ENCODE data around the gene RNF144B. TPM values are rescaled to one million over a fixed set of nuclear protein-coding genes. Genes with fewer than 3 reads are reported as not detected.

The RNF144B gene
- total RNA-seq, 1 donor from 2014 or later: 89.2 TPM

GRCh38 chr6:18513253-18513798 is 126.2 kb downstream of the RNF144B start:
- DNase-seq: no peak

GRCh38 chr6:18514180-18514579 is 127.0 kb downstream of the RNF144B start:
- DNase-seq: no peak

- DNase-seq: no peak
Measured at GRCh38 chr6:18515767-18516166, 128.6 kb downstream of the RNF144B start.

Other genes starting within 250 kb of the RNF144B start
- 10.7 and 17.7 TPM in 2 replicates for gene TPMT, start 232.3 kb upstream of the RNF144B start, total RNA-seq
- gene KDM1B, start 231.9 kb upstream of the RNF144B start, total RNA-seq: 9.7 and 14.8 TPM in 2 replicates
- 122 and 136 TPM in 2 replicates for gene DEK, start 122.8 kb upstream of the RNF144B start, total RNA-seq

All from dermis blood vessel endothelial cell (primary cell).